ENCODE measurements around the gene CPLX4.

- no peak for TF ChIP-seq FOXM1 (IDR thresholded peaks at IDR 0.05; ENCODE audit: borderline replicate concordance, low read depth)
- no peak for TF ChIP-seq TAF1 (IDR thresholded peaks at IDR 0.05; ENCODE audit: low read depth)
- no peak for TF ChIP-seq CREB1 (IDR thresholded peaks at IDR 0.05; ENCODE audit: low read depth)
- TF ChIP-seq, protein P1, sequence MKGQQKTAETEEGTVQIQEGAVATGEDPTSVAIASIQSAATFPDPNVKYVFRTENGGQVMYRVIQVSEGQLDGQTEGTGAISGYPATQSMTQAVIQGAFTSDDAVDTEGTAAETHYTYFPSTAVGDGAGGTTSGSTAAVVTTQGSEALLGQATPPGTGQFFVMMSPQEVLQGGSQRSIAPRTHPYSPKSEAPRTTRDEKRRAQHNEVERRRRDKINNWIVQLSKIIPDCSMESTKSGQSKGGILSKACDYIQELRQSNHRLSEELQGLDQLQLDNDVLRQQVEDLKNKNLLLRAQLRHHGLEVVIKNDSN (IDR thresholded peaks at IDR 0.05): no peak
- no peak for TF ChIP-seq RAD21 (IDR thresholded peaks at IDR 0.05; ENCODE audit: low read depth)
- no peak for TF ChIP-seq EP300 (IDR thresholded peaks at IDR 0.05; ENCODE audit: borderline replicate concordance)
- no peak for TF ChIP-seq ZBTB7A (IDR thresholded peaks at IDR 0.05; ENCODE audit: low read depth)
- TF ChIP-seq, protein P2, sequence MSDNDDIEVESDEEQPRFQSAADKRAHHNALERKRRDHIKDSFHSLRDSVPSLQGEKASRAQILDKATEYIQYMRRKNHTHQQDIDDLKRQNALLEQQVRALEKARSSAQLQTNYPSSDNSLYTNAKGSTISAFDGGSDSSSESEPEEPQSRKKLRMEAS (IDR thresholded peaks at IDR 0.05): no peak
These were observed 44.5 kb downstream of the CPLX4 start for GRCh38 chr18:59273759-59274532.
